ACC112 (cell line): ENCODE results near the gene CYFIP1.

Source experiments
- H2AFZ ChIP-seq: fragments of 200-600 bp; sonication (generic); one replicate; pipeline ENCODE4 v1.6.0; 2017; ENCODE audit warnings: antibody characterized with exemption, low read length; ENCODE audit not compliant: unreplicated experiment
- H3K27ac ChIP-seq: fragments of 200-600 bp; sonication (generic); 2 replicates; pipeline ENCODE4 v1.5.1; 2014; ENCODE audit warnings: low read depth, mild to moderate bottlenecking, antibody characterized with exemption, low read length, moderate library complexity
- H3K27me3 ChIP-seq: fragments of 200-600 bp; sonication (generic); 2 replicates; pipeline ENCODE4 v1.6.1; 2014; ENCODE audit warnings: mild to moderate bottlenecking, antibody characterized with exemption, low read length, moderate library complexity, mixed read lengths; ENCODE audit not compliant: insufficient read depth
- H3K36me3 ChIP-seq: fragments of 200-600 bp; sonication (generic); 2 replicates; pipeline ENCODE4 v1.6.1; 2016; ENCODE audit warnings: mild to moderate bottlenecking, antibody characterized with exemption, low read length, moderate library complexity, mixed read lengths; ENCODE audit not compliant: insufficient read depth
- H3K4me1 ChIP-seq: fragments of 200-600 bp; sonication (generic); one replicate; pipeline ENCODE4 v1.6.1; 2016; ENCODE audit warnings: low read length, mixed read lengths; ENCODE audit not compliant: insufficient read depth, unreplicated experiment, control insufficient read depth
- H3K4me3 ChIP-seq: fragments of 200-600 bp; sonication (generic); 2 replicates; pipeline ENCODE4 v1.5.1; 2014; ENCODE audit warnings: mild to moderate bottlenecking, low read depth, low read length
- H3K79me2 ChIP-seq: fragments of 200-600 bp; sonication (generic); one replicate; pipeline ENCODE4 v1.6.0; 2016; ENCODE audit warnings: low read length; ENCODE audit not compliant: control insufficient read depth, unreplicated experiment, insufficient read depth

The CYFIP1 gene

DNA sequence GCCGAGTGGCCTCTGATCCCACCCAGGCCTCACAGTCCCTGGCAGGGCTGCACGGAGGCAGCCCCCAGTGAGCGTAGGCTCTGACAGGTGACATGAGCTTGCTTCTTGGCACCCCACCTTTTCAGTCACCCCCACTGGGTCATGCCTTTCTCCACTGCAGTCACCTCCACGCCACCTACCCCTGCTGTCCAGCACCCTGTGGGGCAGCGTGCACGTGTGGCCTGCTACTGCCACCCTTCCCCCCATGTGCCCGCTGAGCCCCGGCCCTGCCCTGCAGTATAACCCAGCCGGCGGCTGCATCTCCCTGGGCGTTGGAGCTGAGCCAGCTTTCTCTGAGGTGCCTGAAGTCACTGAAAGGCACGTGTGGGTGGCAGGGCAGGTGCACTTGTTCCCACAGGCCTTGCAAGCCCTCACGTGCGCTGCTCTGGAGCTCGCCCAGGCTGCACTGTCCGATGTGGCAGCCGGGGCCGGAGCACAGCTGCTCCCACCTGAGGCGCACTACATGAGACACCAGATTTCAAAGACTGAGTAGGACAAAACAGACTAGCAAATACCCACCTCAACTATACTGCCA is 76.1 kb downstream of the CYFIP1 start:
- H3K27me3 ChIP-seq = no peaks in the 10 kb centered on the region
- no peak overlapping the region for H3K27ac ChIP-seq
- H2AFZ ChIP-seq = no peak overlapping the region
- no peak overlapping the region for H3K4me3 ChIP-seq
- H3K36me3 ChIP-seq = peaks cover 11% of the 10 kb centered on the region
- H3K4me1 ChIP-seq = no peaks in the 10 kb centered on the region
- no peaks in the 10 kb centered on the region for H3K79me2 ChIP-seq

DNA sequence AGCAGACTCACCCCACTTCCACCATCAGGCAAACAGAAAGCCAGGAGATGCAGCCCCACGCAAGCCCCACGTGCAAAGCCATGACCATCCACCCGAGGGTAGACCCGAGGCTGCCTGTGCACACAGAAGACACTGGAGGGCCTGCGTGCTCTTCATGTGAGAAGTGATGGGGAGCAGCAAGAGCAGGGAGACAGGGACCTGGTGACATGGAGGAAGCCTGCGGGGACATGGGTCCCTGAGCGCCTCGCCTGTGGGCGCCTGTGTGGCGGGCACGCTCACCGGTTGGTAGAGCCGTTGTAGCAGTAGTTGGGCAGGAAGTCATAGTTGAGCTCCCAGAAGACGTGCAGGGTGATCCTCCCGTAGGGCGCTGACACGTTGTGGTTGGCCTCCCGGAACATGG is 76.7 kb downstream of the CYFIP1 start:
- H3K36me3 ChIP-seq = peaks cover 6% of the 10 kb centered on the region; the same call in 1 of the 2 replicates
- no peak overlapping the region for H3K4me3 ChIP-seq
- no peaks in the 10 kb centered on the region for H3K27me3 ChIP-seq
- no peaks in the 10 kb centered on the region for H3K79me2 ChIP-seq
- H2AFZ ChIP-seq = no peak overlapping the region
- no peaks in the 10 kb centered on the region for H3K4me1 ChIP-seq
- no peak overlapping the region for H3K27ac ChIP-seq

DNA sequence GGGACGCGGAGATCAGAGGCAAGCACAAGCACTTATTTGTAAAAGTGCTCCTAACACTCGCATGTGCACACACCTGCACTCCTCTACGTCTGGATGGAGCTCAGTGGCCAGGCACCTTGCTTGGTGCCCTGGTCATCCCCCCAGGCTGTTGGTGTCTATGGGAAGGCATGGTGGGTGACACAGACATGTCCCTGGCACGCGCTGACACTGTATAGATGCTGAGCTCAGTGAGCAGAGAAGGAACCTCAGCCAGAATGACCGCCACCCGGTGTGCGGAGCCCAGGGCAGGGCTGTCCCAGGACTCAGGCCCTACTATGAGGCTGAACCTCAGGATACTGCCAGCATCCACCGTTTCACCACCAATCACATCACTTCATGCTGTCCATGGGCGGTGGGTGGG is 77.2 kb downstream of the CYFIP1 start:
- H3K36me3 ChIP-seq = peaks cover 6% of the 10 kb centered on the region; the same call in 1 of the 2 replicates
- no peak overlapping the region for H3K4me3 ChIP-seq
- no peak overlapping the region for H2AFZ ChIP-seq
- H3K27ac ChIP-seq = no peak overlapping the region
- H3K79me2 ChIP-seq = no peaks in the 10 kb centered on the region
- no peaks in the 10 kb centered on the region for H3K4me1 ChIP-seq
- H3K27me3 ChIP-seq = no peaks in the 10 kb centered on the region

DNA sequence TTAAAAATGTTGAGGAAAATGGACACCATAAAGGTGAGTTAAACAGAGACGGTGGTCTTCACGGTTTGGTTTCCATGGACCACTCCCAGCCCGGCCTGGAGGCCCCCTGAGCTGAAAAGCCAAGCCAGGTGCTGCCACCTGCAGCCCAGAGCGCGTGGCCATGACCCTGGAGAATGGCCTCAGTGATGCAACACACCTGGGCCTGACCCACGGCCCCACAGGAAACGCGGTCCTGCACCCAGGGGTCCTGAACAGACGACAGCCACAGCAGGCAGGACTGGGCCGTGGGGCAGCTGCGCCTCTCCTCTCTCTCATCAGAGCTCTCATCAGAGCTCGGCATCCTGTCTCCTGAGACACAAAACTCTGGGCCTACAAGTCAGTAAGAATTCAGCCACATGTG is 77.6 kb downstream of the CYFIP1 start:
- H2AFZ ChIP-seq = no peak overlapping the region
- H3K27me3 ChIP-seq = no peaks in the 10 kb centered on the region
- H3K4me1 ChIP-seq = no peaks in the 10 kb centered on the region
- H3K79me2 ChIP-seq = no peaks in the 10 kb centered on the region
- H3K27ac ChIP-seq = no peak overlapping the region
- H3K36me3 ChIP-seq = 0 out of 2 replicates have a peak, but pooled peaks cover 6% of the 10 kb centered on the region
- H3K4me3 ChIP-seq = no peak overlapping the region

DNA sequence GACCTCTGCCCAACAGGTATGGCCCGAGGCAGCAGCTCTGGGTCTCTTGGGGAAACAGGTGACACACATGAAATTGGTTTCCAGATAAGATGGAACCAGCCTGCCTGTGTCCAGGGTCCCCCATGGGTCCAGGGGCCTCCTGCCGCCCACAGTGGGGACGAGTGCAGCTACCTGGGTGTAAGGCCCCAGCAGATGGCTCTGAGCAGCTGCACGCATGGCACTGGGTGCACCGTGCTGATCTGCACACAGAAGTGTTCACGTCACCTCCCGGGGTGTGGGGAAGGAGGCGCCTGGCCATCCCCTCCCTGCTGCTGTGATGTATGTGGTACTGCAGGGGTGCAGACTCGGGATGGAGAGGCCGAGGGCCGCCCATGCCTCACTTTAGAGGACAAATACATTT is 78.1 kb downstream of the CYFIP1 start:
- no peak overlapping the region for H2AFZ ChIP-seq
- H3K27ac ChIP-seq = no peak overlapping the region
- no peaks in the 10 kb centered on the region for H3K27me3 ChIP-seq
- 0 out of 2 replicates have a peak, but pooled peaks cover 6% of the 10 kb centered on the region for H3K36me3 ChIP-seq
- H3K4me3 ChIP-seq = no peak overlapping the region
- H3K4me1 ChIP-seq = no peaks in the 10 kb centered on the region
- no peaks in the 10 kb centered on the region for H3K79me2 ChIP-seq

DNA sequence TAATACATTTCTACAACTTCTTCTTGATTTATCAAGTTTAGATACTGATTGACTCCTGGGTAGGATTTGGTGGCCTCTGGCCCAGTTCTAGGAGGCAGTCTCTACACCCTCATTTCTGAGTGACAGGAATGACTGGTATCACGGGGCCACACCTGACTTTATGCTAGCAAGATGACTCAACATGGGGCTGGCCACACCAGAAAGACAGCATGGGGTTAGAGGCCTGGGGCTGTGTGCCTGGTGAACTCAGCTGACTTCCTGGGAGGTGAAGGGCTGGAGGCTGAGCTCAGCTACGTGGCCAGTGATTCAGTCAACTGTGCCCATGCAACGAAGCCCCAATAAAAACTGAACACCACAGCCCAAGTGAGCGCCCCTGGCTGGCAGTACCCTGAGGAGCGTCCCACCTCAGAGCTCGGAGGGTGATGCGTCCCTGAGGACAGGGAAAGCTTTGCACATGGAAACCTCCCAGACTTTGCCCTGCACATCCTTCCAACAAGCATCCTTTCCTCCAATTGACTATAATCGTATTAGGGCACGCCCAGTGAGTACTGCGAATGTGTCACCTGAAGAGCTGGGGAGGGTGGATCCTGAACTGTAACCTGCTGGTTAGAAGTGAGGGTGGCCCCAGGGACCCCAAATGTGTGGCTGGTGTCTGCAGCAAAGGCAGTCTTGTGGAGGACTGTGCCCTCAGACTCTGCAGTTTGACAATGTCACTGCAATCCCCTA is 84.5 kb downstream of the CYFIP1 start:
- no peaks in the 10 kb centered on the region for H3K79me2 ChIP-seq
- no peak overlapping the region for H2AFZ ChIP-seq
- no peak overlapping the region for H3K4me3 ChIP-seq
- no peak overlapping the region for H3K27ac ChIP-seq
- no peaks in the 10 kb centered on the region for H3K27me3 ChIP-seq
- H3K4me1 ChIP-seq = peaks cover 7% of the 10 kb centered on the region
- 0 out of 2 replicates have a peak, but pooled peaks cover 8% of the 10 kb centered on the region for H3K36me3 ChIP-seq

DNA sequence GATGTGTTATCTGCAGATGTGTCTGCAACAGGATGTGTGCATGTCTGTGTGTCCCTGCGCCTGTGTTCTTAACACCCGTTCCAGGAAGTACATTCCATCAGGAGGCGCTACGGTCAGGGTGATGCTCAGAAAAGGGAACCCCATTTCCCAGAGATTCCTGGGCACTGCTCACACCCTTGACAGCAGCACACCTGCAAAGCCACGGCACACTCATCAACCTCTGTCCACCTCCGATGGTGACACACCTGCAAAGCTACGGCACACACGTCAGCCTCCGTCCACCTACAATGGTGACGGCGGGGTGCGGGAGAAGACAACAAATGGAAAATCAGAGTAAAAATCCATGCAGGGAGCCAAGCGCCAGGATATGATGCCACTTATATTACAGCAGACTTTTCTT is 86.3 kb downstream of the CYFIP1 start:
- Histone ChIP-seq H3K36me3 (0 out of 2 replicates have a peak, but pooled peaks cover 8% of the 10 kb centered on the region), H3K4me3 (no peak overlapping the region), H2AFZ (no peak overlapping the region), H3K27ac (no peak overlapping the region), H3K4me1 (peaks cover 7% of the 10 kb centered on the region), H3K79me2 (no peaks in the 10 kb centered on the region), H3K27me3 (no peaks in the 10 kb centered on the region)

DNA sequence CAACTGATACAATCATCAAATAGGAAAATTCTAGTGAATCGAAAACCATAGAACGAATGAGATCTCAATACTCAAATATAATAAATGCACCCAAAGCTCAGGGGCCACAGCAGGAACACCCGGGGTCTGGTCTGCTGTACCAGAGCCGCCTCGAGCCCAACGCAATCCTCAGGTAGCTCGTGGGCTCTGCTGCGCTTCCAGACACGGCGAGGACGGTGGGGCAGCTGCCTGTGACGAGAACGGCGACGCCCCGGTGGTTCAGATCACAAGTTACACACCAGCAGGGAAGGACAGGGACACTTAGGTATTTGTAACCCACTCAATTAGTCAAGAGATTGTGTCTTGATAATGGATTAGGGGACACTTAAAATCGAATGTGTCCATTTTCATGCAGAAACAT is 87.1 kb downstream of the CYFIP1 start:
- Histone ChIP-seq H2AFZ (no peak overlapping the region), H3K36me3 (0 out of 2 replicates have a peak, but pooled peaks cover 8% of the 10 kb centered on the region), H3K4me1 (peaks cover 14% of the 10 kb centered on the region), H3K79me2 (no peaks in the 10 kb centered on the region), H3K27me3 (no peaks in the 10 kb centered on the region), H3K27ac (no peak overlapping the region), H3K4me3 (no peak overlapping the region)

DNA sequence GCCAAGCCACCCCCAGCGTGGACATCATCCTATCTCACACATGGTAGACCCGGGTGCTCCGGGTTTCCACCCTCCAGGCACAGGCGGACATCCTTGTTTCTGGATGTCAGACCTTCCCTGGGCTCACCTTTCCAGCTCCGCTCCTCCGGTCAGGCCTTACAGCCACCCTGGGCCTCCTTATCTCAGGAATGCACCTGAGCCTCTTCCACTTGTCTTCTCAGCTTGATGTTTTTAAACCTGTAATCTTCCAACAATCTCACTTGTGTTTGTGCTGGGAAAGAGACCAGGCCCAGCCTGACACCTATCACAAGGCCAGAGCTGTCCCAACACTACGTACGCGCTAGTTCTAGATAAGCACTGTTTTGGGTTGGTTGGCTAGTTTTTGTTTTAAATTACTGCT is 87.8 kb downstream of the CYFIP1 start:
- Histone ChIP-seq H3K4me1 (peaks cover 20% of the 10 kb centered on the region), H3K79me2 (no peaks in the 10 kb centered on the region), H3K27ac (no peak overlapping the region), H3K27me3 (no peaks in the 10 kb centered on the region), H3K36me3 (0 out of 2 replicates have a peak, but pooled peaks cover 8% of the 10 kb centered on the region), H2AFZ (no peak overlapping the region), H3K4me3 (no peak overlapping the region)

DNA sequence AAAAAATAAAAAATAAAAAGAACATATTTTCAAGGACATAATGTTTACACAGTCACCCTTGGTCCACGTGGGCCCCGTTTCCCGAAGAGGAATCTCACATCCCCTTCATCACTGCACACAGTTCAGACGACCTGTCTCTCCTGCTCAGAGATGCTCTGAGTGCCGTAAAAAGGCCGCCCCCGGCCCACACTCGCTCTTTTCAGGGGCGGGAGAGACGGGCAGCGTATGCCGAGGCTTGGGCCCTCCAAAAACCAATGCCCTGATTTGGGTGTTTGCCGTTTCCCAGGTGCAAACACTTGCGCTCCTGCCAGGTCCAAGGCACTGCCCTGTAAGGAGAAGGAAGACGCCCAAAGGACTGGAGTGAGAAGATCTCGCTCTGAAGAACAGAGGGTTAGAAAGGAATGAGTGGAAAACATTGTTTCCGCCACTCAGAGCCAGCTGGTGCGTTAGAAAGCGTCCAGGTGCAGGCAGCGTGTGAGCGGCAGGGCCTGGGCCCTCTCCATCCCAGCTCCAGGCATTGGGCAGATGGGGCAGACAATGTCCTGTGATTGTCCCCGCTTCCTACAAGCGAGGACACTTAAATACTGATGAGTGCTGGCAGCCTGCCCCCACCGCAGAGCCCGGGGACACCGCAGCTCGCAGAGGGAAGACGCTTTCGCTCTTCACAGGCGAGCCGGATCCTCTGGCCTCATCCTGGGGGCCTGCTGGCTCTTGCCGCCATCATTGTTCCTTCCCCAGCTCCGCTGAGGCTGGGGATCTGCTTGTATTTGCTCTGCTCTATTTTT is 88.5 kb downstream of the CYFIP1 start:
- no peaks in the 10 kb centered on the region for H3K79me2 ChIP-seq
- no peak overlapping the region for H2AFZ ChIP-seq
- H3K27ac ChIP-seq = no peak overlapping the region
- H3K4me1 ChIP-seq = peaks cover 26% of the 10 kb centered on the region
- H3K36me3 ChIP-seq = 0 out of 2 replicates have a peak, but pooled peaks cover 8% of the 10 kb centered on the region
- no peaks in the 10 kb centered on the region for H3K27me3 ChIP-seq
- no peak overlapping the region for H3K4me3 ChIP-seq
